GM18858 (cell line): ENCODE results near the gene SRBD1.

ENCODE experiments used
- ATAC-seq: cut with Tn5 transposase; IDR thresholded peaks from one replicate; pipeline ENCODE4 v1.9.1; 2021; ENCODE audit not compliant: unreplicated experiment

Gene SRBD1

DNA sequence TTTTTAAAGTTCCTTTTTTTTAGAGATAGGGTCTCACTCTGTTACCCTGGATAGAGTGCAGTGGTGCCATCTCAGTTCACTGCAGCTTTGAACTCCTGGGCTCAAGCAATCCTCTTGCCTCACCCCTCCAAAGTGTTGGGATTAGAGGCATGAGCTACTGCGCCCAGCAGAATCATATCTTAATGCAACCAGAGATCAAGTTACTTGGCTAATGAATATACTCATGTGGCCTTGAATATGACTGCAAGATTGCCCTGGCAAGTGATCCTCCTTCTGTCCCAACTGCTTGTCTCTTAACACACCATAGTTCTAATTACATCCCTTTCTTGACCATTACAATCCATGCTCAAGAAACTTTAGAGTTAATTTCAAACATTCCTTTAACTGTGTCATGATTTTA is 133.5 kb downstream of the SRBD1 start:
- ATAC-seq = no peak

DNA sequence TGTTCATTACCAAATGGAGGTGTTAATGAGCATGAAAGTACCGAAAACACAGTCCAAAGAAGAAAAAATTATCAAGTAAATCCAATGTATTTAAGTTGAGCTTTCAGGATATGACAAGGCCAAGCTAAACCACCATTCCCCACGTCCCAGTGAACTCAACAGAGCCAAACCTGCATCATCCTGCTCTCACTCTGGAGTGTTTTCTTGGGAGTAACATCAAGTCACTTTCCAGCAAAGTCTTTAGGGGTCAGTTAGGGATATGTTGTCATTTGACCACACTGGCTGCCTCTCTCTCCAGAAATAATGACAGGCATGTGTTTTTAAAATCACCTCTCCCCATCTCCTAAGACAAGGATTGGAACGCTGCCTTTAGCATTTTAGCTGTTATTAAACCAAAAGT is 140.5 kb downstream of the SRBD1 start:
- no peak for ATAC-seq

DNA sequence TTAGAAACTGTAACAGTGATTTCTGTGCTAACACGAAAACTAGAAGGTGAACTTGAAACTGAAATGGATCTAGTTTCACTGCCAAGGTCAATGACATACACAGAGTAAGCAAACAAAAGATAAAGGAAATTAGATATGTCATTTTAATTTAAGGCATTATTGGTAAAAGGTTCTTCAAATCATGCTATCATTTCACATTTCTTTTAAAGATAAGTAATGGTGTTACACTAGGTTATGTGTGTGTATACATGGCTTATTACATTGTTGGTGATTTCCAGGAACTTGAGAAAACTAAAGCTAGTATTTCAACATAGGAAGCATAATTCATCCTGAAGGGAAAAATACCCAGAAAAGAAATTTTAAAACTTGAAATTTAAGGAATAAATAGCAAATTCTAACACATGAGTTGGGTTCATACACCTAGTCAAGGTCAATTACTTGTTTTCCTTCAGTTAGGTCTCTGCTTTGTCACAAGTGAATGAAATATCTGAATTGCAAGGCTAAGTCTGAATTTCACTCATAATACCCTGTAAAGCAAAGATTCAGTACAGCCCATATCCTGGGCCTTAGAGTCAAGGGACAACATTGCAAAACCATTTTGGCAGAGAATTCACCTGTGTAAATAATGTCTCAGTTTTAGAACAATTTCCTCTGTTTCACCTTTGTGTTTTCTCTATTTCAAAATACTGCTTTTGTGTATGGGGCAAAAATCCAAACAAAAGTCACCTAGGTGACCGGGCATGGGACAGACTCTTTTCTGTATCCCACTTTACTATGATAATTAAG is 141.6 kb downstream of the SRBD1 start:
- no peak for ATAC-seq

DNA sequence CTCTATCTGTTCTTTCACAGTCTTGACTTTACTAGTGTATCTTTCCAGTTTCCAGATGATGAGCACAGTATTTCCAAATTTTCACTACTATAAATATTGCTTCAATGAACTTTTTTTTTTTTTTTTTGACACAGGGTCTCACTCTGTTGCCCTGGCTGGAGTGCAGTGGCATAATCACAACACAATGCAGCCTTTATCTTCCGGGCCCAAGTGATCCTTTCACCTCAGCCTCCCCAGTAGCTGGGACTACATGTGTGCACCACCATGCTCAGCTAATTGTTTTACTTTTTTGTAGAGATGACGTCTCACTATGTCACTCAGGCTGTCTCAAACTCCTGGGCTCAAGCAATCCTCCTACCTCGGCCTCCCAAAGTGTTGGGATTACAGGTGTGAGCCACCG is 142.8 kb downstream of the SRBD1 start:
- no peak for ATAC-seq

DNA sequence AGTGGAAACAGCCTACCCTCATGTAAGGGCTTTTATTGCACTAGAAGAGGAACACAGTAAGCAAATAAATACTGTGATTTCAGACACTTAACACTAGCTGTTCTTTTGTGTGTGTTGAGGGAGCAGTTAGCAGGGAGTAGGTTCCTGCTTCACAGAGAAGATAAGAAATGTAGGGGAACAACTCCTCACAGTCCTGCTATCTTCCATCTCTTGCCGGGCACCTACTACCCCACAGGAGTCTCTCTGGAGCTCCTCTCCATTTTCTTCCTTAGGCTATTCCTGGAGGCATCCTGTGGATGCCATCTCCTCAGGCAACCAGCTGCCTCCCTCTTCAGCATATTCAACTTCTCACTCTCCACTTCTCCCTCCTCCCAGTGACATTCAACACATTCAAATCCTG is 145.0 kb downstream of the SRBD1 start:
- ATAC-seq = no peak

DNA sequence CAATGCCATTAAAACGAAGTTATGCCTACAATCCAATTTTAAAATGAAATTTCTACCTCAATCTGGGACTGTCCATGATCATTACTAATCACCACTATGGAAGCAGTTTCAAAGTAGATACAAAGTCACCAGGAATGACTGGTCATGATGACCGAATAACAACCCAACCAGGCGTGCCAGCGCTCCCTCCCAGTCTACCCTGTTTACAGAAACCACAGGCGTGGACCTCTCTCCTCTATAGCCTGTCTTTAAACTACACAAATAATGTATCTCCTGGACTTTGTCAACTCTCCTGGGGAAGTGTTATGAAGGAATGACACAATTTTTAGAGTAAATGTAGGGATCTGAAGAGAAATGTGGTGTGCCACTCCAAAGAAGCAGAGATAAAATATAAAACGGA is 150.2 kb downstream of the SRBD1 start:
- no peak for ATAC-seq

DNA sequence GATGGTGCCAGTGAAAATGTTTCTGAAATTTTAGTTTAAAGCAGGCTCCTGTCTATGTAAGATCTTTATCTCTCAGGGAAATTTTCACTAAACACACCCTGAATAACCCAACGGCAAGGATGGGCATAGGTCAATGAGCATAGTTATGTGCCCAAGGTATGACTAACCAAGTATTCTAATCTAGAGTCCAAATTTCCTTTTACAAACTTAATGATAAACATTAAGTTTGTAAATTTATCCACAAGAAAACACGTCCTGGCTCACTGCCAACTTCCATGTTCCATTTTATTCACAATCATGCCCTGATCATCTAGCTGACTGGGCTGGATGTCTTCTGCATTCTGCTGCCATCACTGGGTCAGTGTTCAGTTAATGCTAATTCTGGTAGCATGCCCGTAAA is 151.2 kb downstream of the SRBD1 start:
- ATAC-seq = no peak

DNA sequence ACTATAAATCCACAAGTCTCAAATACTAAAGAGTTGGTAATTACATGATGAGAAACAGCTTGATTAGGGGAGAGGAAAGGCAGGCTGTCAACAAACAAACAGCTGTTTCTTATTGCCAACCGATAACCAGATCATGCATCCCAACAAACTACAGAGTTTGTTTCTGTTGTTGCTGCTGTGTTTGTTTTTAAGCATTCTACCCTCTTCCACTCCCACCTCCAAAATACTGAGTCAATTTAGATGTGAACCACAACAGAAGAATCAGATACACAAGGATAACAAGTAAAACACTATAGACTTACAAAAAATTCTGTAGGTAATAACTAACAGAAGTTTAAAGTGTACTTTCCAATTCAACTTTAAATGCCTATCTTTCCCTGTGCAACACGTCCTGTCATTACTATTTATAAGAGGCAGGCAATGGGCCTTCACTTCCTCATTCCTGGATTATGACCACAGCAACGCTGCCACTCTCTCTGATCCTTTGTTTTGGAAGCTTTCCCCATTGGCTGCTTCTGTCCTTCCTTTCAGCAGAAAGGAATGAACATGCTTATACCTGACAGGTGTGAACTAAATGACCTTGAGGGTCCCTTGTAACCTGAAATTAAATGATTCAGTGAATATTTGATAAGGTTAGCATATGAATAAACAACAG is 152.0 kb downstream of the SRBD1 start:
- ATAC-seq = no peak

DNA sequence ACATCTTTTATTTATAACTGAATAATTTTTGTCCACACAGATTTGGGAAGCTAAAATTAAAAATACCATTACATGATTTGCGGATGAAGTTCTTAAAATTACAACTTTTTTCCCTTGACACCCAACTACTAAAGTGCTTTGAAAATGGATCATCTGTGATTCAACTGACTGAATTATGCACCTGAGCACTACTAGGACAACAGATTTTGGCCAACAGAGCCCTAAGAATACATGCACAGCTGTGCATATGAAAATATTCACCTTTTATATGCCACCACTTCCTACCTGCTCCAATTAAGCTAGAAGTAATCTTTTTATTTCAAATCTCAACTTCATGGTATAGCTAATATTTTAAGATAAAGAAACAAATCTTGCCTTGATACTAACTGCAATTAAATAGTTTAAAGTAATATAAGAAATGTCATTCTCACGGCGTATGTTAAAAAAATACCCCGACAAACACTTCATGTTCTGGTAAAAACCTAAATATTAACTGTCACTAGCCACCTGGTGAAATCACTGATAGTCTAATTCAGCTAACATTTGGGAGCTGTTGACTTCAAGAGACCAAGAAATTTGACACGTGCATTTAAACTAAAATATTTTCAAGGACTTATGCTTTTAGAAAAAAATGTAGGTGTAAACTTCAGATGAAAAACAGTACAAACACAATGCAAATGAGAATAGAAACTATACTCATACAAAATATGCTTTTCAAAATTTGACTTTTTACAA is 153.7 kb downstream of the SRBD1 start:
- no peak for ATAC-seq

DNA sequence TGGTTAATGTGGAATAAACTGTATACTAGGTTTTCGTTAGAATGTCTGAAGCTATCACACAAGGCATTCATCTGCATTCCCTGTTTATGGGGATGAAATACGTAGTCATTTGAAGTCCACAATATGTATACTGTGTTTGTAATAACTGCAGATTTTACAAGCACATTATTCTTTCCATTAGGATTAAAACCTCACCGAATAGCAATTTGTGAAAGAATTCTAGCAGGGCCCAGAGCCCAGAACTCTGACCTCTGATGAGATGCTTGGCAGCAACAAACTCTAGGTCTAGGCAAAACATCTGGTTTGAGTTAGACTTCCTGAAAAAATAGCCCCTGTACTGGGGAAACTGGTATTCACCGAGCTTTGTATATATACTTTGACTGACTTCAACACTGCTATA is 158.2 kb downstream of the SRBD1 start:
- no peak for ATAC-seq

DNA sequence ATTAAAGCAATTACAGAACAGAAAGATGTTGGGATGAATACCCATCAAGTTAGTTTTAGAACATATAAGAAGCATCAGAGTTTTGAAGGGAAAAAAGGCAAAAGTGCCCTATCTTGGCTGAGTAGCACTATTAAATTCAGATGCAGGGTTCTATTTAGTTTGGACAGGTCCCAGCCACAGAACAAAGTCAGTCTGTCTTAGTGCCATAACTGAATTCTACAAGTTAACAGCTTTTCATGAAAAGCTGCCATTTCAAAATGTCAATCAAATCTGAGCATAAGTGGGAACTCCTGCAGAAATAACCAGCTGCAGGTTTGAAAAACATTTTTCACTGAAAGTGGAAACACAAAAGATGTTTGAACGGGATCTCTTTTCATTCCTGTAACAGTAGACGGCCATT is 160.4 kb downstream of the SRBD1 start:
- ATAC-seq = no peak

DNA sequence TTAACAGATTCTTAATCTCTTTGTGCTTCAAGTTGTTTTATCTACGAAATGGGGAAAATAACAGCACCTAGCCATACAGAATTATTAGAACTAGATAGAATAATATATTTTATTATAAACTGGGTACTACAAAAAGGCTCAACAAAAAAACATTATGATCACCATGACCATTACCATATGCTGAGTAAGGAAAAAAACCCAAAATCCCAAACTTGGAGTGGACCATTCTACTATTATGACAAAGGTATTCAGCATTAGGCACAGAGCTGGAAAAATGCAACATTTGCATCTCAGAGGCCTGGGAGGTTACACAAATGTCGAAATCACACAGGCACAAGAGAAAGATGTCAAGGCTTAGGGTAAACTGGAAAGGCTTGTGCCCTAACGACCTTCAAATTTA is 162.8 kb downstream of the SRBD1 start:
- ATAC-seq = no peak

DNA sequence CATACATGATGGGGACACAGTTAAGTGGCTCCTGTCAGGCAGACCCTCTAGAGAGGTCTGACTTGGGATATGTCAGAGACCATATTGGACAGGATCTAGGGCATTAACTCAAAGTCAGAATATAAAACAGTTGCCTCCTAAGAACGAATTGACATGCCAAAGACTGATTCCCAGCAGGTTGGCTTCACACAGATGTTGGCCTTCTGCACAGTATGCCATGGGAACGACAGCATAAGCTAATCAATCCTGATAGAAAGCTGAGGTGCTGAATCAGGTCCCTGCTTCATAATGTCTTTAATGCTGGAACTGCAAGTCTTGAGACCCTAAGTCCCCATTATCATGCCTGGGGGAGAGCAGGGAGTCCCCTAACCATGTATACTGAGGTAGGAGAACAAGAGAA is 165.1 kb downstream of the SRBD1 start:
- no peak for ATAC-seq

DNA sequence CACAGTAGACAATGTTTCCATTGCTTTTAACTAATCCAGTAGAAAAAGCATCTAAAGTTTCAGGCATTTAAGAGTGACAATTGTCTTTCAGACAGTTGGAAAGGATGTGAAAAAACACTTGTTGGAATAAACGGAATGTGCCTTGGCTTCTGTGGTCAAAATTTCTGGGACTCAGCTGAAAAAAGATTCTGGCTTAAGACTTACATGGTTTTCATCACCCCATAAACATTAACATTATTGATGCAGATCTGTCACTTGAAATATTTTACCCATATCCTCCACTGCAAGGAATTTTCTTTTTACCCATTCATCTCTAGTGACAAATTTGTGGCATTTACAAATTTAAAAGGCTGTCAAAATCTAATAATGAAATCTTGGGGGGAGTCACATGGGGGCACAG is 166.0 kb downstream of the SRBD1 start:
- no peak for ATAC-seq

DNA sequence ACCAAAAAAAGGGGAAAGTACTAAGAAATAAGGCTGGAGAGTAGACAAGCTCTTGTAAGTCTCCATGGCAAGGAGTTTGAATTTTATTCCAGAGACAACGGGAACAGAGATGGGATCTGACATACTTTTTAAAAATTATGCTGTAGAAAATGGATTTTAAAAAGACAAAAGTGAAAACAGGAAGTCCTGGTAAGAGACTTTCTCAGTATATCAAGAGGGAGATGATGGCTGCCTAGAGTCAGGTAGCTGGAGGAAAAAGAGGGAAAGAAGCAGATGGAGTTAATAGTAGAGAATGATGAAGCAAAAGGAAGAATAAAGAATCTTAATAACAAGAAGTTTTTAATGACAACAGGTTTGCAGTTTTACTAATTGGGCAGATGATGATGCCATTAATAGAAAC is 168.1 kb downstream of the SRBD1 start:
- no peak for ATAC-seq

DNA sequence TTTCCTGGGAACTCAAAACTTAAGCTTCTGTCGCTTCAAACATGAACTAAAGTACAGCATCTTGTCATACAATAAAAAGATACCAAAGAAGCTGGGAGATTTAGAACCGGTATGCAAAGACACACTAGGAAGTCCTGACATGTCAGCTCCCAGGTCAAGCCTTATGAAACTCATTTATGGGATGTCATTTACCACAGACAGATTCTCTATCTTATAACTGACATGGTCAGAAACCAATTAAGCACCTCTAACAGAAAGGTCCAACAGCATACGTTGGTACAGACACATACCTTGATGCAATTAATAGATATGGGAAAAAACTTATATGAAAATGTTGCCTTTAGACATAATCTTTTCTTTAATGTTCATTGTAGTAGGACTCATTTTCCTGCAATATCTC is 169.0 kb downstream of the SRBD1 start:
- ATAC-seq = no peak

DNA sequence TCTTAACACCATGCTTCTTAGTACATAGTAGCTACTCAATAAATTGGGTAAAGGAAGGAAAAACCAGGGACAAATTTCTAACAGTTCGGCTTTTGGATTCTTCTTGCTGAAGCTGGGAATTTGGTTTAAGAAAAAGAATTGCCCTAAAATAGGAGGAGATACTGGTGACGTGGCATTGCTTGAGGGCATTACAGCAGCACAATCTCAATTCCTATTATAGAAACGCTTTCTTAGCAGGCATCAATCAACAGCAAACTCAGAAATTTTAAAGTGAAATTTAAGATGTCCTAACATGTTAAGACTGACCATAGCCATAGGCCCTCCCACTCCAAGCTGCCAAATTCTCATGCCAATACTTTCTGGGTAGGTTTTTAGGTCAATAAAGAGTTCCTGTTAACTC is 169.5 kb downstream of the SRBD1 start:
- no peak for ATAC-seq

DNA sequence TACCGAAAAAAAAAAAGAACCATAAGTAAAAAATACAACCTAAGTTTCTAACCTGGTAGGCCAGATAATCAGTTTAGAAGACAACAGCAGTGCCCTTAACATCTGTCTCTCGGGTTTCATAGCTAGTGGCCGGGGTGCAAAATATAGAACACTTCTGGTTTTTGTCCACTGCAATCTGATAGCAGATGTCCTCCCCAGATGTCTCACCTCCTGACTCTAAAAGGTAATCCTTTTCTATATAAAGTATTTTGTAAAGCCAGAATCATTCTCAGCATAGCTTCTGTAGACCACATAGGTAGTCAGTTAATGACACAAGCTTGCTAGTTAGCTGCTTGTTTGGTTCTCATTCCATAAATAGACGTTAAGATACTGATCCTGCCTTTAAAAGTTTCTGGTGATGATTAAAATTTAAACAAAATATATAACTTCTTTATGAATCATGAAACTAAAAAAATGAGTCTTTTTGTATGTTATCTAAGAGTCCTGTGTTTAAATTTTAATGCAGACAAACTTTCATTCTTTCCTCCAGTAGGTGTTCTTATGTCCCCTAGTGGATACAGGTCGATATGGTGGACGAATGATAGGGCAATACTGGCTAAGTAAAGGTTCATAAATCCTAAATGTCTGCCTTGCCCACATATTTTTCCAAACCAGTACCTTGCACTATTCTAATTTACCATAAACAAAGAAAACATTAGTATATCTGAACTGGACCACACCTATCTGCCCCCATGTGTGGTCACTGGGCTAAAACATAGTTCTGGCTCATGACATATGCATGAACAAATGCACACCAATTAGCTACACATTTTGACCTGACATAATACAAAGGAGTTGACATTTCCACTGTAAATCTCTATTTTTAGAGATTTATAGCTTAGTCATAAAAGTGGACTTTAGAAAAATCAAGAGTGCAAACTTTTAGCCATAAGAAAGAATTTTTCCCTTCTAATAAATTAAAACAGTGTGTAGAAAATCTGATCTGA is 171.0 kb downstream of the SRBD1 start:
- ATAC-seq = no peak

DNA sequence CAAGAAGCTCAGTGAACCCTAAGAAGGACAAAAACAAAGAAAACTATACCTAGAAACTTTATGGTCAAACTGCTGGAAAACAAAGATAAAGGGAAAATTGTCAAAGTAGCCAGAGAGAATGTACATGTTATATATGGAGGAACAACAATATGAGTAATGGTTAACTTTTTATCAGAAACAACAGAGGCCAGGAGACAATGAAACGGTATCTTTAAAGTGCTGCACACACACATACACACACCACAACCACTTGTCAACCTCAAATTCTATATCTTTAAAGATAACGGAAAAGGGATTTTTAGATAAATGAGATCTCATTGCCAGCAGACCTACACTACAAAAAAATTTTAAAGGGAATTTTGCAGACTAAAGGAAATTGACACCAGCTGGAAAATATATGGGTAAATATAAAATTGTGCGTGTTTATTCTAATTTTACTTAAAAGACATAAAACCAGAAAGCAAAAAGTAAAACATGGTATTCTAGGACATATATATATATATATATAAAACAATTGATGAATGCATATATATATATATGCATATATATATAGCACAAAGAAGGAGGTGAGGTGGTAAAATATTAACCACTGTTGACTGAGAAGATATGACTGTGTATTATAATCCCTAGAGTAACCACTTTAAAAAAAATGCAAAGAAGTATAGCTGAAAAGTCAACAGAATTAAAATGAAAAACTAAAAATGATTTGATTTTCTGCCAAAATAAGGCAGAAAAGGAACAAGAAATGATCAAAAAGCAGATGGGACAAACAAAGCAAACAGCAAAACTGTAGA is 172.0 kb downstream of the SRBD1 start:
- no peak for ATAC-seq

DNA sequence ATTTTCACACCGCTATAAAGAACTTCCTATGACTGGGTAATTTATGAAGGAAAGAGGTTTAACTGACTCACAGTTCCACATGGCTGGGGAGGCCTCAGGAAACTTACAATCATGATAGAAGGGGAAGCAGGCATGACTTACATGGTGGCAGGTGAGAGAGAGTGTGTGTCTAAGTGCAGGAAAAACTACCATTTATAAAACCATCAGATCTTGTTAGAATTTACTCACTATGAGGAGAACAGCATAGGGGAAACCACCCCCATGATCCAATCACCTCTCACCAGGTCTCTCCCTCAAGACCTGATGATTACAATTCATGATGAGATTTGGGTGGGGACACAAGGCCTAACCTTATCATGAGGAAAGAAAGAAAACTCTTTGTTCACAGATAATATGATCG is 174.6 kb downstream of the SRBD1 start:
- no peak for ATAC-seq
